K562 (cell line): Measurements from ENCODE around the gene C1QA. TPM values are rescaled to one million over a fixed set of nuclear protein-coding genes. Genes with fewer than 3 reads are reported as not detected.

ENCODE experiments used
- ATAC-seq: fragments of 200-7000 bp; cut with Tn5 transposase; 3 replicates; pipeline ENCODE4 v1.9.1; 2020; ENCODE audit warnings: moderate library complexity
- BruUV-seq: library from RNA; stranded (reverse); fragments of 400-500 nt; replicated peaks from 2 replicates; lab custom pipeline; 2021; lab: Mats Ljungman, UMichigan
- CTCF ChIA-PET: fragments of 300-600 bp; formaldehyde crosslinking; extraction: SDS; loops from one replicate; lab custom pipeline; 2021; ENCODE audit warnings: low intra/inter-chr PET ratio; lab: Yijun Ruan, JAX
- POLR2A ChIA-PET: fragments of 300-600, 350-650 bp; sonication (Branson Sonifier 250); formaldehyde crosslinking; extraction: SDS; loops from one replicate; lab custom pipeline; 2021; ENCODE audit warnings: antibody characterized with exemption, inconsistent platforms; lab: Yijun Ruan, JAX
- DNase-seq, 4 experiments: peaks; one replicate each; pipeline versions ENCODE4 v3.0.0 to v3.0.0-alpha.2; 2011 to 2018; ENCODE audit warnings: low spot score in 3 of 4, mixed read lengths in 3 of 4; ENCODE audit errors: extremely low read depth in 1 of 4
- FAIRE-seq: peaks from 2 replicates; lab custom pipeline; 2011; peaks lifted over from hg19 to GRCh38; lab: Jason Lieb, UNC
- H2AFZ ChIP-seq: 2 replicates; pipeline ENCODE4 v1.6.0; 2011; ENCODE audit warnings: low read depth, low read length, control low read depth, inconsistent platforms
- H3K27ac ChIP-seq: fragments of 200-600 bp; 3 replicates; pipeline ENCODE4 v1.8.0; 2011; ENCODE audit warnings: low read depth, mild to moderate bottlenecking, control low read depth, inconsistent platforms, low read length, moderate library complexity, mixed read lengths; ENCODE audit errors: extremely low read depth
- H3K27me3 ChIP-seq, 2 experiments: fragments of 300-600 bp in 1 of 2; 2 replicates in 1 of 2; 3 replicates in 1 of 2; pipeline versions ENCODE4 v1.6.0 to v1.8.0; 2011; ENCODE audit warnings: inconsistent platforms in 2 of 2, low read length in 2 of 2, mild to moderate bottlenecking in 1 of 2, mixed read lengths in 1 of 2, moderate library complexity in 1 of 2; ENCODE audit not compliant: control insufficient read depth in 2 of 2, insufficient read depth in 2 of 2
- H3K36me3 ChIP-seq: fragments of 300-600 bp; 3 replicates; pipeline ENCODE4 v1.8.0; 2011; ENCODE audit warnings: mild to moderate bottlenecking, low read length, inconsistent platforms; ENCODE audit not compliant: control insufficient read depth, insufficient read depth
- H3K4me1 ChIP-seq, 2 experiments: fragments of 200-600 bp in 1 of 2; replicated peaks in 1 of 2; 2 replicates in 1 of 2; 3 replicates in 1 of 2; pipeline versions ENCODE4 v1.5.1 to v1.8.0; 2011; ENCODE audit warnings: inconsistent platforms in 2 of 2, low read length in 2 of 2, mild to moderate bottlenecking in 1 of 2, mixed read lengths in 1 of 2, moderate library complexity in 1 of 2; ENCODE audit not compliant: control insufficient read depth in 2 of 2, insufficient read depth in 2 of 2
- H3K4me2 ChIP-seq: 2 replicates; pipeline ENCODE4 v1.6.1; 2011; ENCODE audit warnings: low read length, control low read depth, inconsistent platforms, mixed read lengths; ENCODE audit not compliant: insufficient read depth
- H3K4me3 ChIP-seq: fragments of 200-600 bp; sonication (generic), shearing (Covaris generic); 2 replicates; pipeline ENCODE4 v1.5.1; 2016; ENCODE audit warnings: control low read depth, inconsistent platforms
- H3K79me2 ChIP-seq: fragments of 200-600 bp; 3 replicates; pipeline ENCODE4 v1.8.0; 2011; ENCODE audit warnings: low read length, inconsistent platforms; ENCODE audit not compliant: control insufficient read depth, insufficient read depth
- H3K9ac ChIP-seq, 2 experiments: 2 replicates each; pipeline versions ENCODE4 v1.6.0 to v1.6.1; 2011; ENCODE audit warnings: low read depth in 2 of 2, low read length in 2 of 2, control low read depth in 1 of 2, inconsistent platforms in 1 of 2, mild to moderate bottlenecking in 1 of 2, mixed read lengths in 1 of 2; ENCODE audit not compliant: insufficient read depth in 1 of 2
- H3K9me1 ChIP-seq: one replicate; pipeline ENCODE4 v1.6.0; 2011; ENCODE audit warnings: inconsistent platforms, mild to moderate bottlenecking, low read length, moderate library complexity; ENCODE audit not compliant: control insufficient read depth, insufficient read depth
- H3K9me3 ChIP-seq: replicated peaks from 2 replicates; pipeline ENCODE4 v1.5.1; 2011; ENCODE audit warnings: low read depth, low read length, inconsistent platforms; ENCODE audit not compliant: control insufficient read depth, insufficient read depth
- H4K20me1 ChIP-seq: replicated peaks from 2 replicates; pipeline ENCODE4 v1.6.1; 2011; ENCODE audit warnings: low read length, inconsistent platforms, mixed read lengths; ENCODE audit not compliant: control insufficient read depth, insufficient read depth
- ZHX1 ChIP-seq: fragments of 150-350 bp; conservative IDR thresholded peaks from 2 replicates; pipeline ENCODE4 v1.6.1; 2014; ENCODE audit warnings: low read length
- ZKSCAN1 ChIP-seq: fragments of 150-350 bp; IDR thresholded peaks from 2 replicates; pipeline ENCODE4 v1.6.1; 2016; ENCODE audit warnings: low read depth, low read length
- WGBS: fragments of 100-300 bp; shearing (Covaris generic); methylation state at CpG from one replicate; pipeline ENCODE4 v1.1.6; 2016; ENCODE audit warnings: low coverage, mixed read lengths; ENCODE audit not compliant: insufficient coverage; ENCODE audit errors: missing lambda C conversion rate; 5-methylcytosine and 5-hydroxymethylcytosine counted together
- in situ Hi-C: fragments of 300-500 bp; cut with MboI; formaldehyde crosslinking; loops from 4 replicates; pipeline ENCODE4 v1.15.0; 2018; ENCODE audit warnings: inconsistent platforms, mixed read lengths
- intact Hi-C: fragments of 100-400 bp; cut with micrococcal nuclease; formaldehyde crosslinking; loops from 2 replicates; pipeline ENCODE4 v1.14.2; 2022
- polyA plus RNA-seq, 8 experiments: library from polyadenylated mRNA; depleted of rRNA in 4 of 8; stranded (reverse) in 5 of 8; unstranded in 3 of 8; fragments of >200 nt; fragmentation: Nextera tagmentation in 2 of 8; fragmentation: Illumina TruSeq in 1 of 8; extraction: Ambion mirVana in 2 of 8; extraction: Trizol in 1 of 8; gene quantifications; 2 replicates each; pipeline versions ENCODE4 v1.2.1 to v1.2.3, GENCODE V29; 2011 to 2014; ENCODE audit warnings: inconsistent platforms in 1 of 8, missing spikeins in 1 of 8
- total RNA-seq, 7 experiments: library from RNA; depleted of rRNA in 6 of 7; stranded (reverse); fragments of >200 nt in 6 of 7; fragmentation: Illumina TruSeq in 2 of 7; extraction: Trizol in 2 of 7; gene quantifications; 2 replicates each; pipeline versions ENCODE4 v1.2.1 to v1.2.3, GENCODE V29; 2011 to 2021; ENCODE audit warnings: low replicate concordance in 1 of 7

The C1QA gene
- total and polyA plus RNA-seq, 9 of the 15 experiments (the other 6 are each of a cell fraction or from before 2014, with no cell fraction given), result 0.71 TPM; not detected in 8

- no TSS peak for BruUV-seq
These were observed 34.0 kb downstream of the C1QA start for GRCh38 chr1:22670352-22670975.

More at GRCh38 chr1:22670352-22670975, 34.0 kb downstream of the C1QA start:
- peaks cover 2 to 44% of the 10 kb centered on the region in 2 experiments; a peak in 3 of 5 replicates for H3K27me3 ChIP-seq
- intact Hi-C loops (no loop called here), in situ Hi-C loops (no loop called here)
- ChIA-PET POLR2A (interaction anchor here (0.6 kb wide), 2 partner anchors 84 to 999 kb away, joined by 4 read pairs; no protein-coding TSS in a partner anchor), CTCF (no interaction called here)
- H3K4me2 ChIP-seq, result no peak overlapping the region
- no peaks in the 10 kb centered on the region for H3K36me3 ChIP-seq
- H3K27ac ChIP-seq, result no peak overlapping the region
- no peak for DNase-seq
- H3K9me1 ChIP-seq, result no peaks in the 10 kb centered on the region
- FAIRE-seq, result no peak
- TF ChIP-seq ZKSCAN1, result peak; percentile 78
- TF ChIP-seq ZHX1, result no peak
- no peaks in the 10 kb centered on the region for H3K9me3 ChIP-seq
- peak overlapping the region in 1 of 2 experiments; percentile 5; a peak in 1 of 4 replicates for H3K9ac ChIP-seq
- no peak overlapping the region for H2AFZ ChIP-seq
- H3K79me2 ChIP-seq, result no peaks in the 10 kb centered on the region
- H4K20me1 ChIP-seq, result no peaks in the 10 kb centered on the region; the same call in none of the 2 replicates
- H3K4me3 ChIP-seq, result no peak overlapping the region
- H3K4me1 ChIP-seq, result no peaks in the 10 kb centered on the region
- WGBS, result 1% methylated on average over 12 of the region's 12 CpGs
- ATAC-seq, result no peak
